ENCODE results near the gene NOTCH3.

GRCh38 chr19:15197942-15198341 lies 2.9 kb downstream of the NOTCH3 start:
- TF ChIP-seq EZH2 (IDR thresholded peaks at IDR 0.05; ENCODE audit: borderline replicate concordance, low read length) = no peak
- no peak for TF ChIP-seq CTCF (IDR thresholded peaks at IDR 0.05; ENCODE audit: low read length)
